GM21515 (cell line): Measurements from ENCODE around the gene SLC6A20.

ENCODE experiments used
- ATAC-seq: cut with Tn5 transposase; IDR thresholded peaks from one replicate; pipeline ENCODE4 v1.9.1; 2021; ENCODE audit not compliant: unreplicated experiment

SLC6A20 gene

DNA sequence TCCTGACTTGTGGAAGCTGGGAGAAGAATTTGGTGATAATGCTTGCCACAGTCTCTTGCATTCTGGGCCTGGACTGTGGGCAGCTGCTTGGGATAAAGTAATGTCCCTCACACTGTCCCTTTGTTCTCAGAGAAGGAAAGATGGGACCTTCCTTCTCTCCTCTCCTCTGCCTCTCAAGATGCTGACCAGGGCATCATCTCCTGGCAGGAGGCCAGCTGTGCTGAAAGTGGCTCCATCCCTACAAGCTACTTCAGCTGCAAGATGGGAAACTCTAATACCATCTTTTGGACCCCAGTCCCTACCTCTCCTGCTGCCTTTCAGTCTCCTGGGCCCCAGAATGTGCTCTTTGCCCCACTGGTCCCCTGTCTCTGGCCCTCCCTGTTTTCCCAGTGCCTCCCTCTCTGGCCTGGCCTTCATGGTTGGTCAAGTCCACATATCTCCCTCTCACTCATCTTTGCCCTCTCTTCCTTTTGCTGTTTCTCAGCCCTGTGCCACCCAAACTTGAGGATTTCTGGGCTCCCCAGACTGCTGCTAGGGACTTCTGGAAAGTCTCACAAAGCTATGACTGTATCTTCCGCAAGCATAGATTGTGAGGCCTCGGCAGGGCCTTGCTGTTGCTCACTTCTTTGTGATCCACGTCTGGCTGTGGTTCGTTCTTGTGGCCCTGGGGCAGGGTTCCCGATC is 7.1 kb upstream of the SLC6A20 start:
- no peak for ATAC-seq

DNA sequence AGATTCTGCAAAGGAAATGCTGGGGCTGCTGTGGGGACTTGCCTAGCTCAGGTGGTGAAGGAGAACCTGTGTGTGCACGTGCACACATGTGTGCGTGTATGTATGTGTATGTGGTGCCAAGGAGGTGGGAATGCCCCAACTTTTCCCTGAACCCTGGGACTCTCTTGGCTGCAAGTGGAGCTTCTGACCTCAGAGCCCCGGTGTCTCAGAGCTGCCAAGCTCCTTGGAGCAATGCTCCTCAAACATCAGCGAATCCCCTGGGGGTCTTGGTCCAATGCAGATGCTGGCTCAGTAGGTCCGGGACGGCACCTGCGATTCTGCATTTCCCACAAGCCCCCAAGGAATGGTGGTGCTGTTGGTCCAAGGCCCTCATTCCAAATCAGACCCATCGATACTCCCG is 5.8 kb upstream of the SLC6A20 start:
- no peak for ATAC-seq

- ATAC-seq, result no peak
Measured at GRCh38 chr3:45800611-45801010, 4.3 kb upstream of the SLC6A20 start.

GRCh38 chr3:45799586-45799985 is 3.2 kb upstream of the SLC6A20 start:
- no peak for ATAC-seq

DNA sequence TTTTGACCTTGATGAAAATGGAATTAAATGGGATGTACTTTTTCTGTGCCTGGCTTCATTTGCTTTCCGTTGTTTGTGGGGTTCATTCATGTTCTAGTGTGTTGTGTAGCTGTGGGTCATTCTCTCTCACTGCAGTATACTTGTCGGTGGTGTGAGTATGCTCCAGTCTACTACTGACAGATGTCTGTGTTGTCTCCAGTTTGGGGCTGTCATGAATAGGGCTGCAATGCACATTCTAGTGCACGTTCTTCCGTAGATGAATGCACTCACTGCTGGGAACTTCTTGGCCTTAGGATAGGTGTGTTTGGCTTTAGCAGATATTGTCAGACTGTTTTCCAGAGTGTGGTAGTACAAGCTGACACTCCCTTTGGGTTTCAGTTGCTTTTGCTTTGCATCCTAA is 1.7 kb upstream of the SLC6A20 start:
- no peak for ATAC-seq

- ATAC-seq, result no peak
Measured at GRCh38 chr3:45796902-45797637, 734 bp upstream of the SLC6A20 start.

DNA sequence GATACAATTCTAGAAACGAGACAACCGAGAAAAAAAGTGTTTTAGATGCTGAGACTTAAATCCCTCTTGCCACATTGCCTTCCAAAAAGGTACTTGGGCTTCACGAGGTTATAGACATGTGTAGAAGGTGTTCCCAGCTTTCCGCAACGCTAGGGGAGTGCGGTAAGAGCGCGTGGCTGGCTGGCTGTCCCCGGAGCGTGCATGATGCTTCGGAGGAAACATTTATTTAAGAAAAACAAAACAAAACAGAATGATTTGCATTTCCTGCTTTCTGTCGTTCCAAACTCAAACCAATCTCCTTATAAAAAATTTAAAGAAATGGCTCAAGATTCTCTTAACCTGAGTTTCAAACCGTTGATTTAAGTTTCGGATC is 841 bp downstream of the SLC6A20 start:
- no peak for ATAC-seq

DNA sequence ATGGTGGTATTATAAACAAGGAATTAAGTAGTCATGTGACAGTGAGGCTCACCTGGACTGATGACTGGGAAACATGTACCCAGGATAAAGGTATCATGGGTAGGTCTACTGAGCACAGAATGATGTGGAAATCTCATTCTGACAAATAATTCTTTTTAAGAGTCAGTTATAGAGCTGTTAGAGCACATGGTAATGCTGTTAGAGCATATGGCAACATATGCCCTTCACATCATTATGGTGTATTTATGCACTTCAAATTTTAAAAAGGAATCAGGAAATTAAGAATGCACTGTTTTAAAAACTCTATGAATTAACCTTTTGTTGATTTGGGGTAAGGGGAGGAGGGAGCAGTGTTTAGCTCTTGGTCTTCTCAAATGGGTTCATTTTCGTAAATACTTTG is 1.7 kb downstream of the SLC6A20 start:
- ATAC-seq, result no peak

DNA sequence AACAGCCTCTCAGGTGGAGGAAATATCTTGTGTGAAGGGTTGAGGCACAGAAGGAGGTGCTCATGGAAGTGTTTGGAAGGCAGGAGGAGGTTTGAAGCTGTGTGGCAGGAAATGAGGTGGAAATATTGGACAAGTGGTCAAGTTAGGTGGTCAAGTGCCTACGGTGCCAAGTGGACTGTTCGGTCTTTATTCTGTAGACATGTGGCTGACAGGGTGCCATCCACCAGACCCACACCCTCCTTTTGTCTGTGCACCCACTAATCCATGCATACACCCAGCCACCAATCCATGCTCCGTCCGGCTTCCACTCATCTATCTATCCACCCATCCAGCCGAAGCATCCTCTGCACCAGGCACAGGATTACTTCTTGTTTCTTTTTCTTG is 2.2 kb downstream of the SLC6A20 start:
- no peak for ATAC-seq

GRCh38 chr3:45793482-45794176 is 2.7 kb downstream of the SLC6A20 start:
- no peak for ATAC-seq

DNA sequence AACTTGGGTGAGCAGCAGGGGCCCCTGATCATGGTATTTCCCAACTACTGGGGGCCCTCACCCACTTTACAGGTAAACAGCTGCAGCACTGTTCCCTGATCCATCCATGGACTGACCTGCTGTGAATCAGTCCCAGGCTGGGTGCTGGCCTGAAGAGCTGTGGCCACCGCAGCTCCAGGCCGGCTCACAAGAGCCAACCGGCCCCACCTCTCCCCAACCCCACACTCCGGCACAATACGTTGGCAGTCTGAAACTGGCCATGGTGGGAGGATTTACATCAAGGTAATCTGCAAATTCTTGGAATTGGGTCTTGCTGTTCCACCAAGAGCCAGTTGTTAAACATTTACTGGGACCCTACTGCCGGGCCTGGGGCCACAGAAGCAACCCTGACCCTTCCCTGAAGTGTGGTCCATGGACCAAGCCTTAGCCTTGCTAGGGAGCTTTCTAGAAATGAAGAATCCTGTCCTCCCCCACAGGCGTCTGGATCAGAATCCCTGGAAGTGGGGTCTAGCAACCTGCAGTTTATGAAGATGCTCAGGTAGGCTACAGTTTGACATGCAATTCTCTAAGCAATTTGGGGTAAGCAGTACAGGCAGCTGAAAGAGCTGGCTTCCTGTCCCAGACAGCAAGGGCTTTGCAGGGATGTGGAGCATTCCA is 3.7 kb downstream of the SLC6A20 start:
- ATAC-seq, result no peak

- no peak for ATAC-seq
Measured at GRCh38 chr3:45792036-45792435, 4.3 kb downstream of the SLC6A20 start.

- no peak for ATAC-seq
Measured at GRCh38 chr3:45790596-45790995, 5.7 kb downstream of the SLC6A20 start.

- no peak for ATAC-seq
Measured at GRCh38 chr3:45789235-45789812, 7.0 kb downstream of the SLC6A20 start.

DNA sequence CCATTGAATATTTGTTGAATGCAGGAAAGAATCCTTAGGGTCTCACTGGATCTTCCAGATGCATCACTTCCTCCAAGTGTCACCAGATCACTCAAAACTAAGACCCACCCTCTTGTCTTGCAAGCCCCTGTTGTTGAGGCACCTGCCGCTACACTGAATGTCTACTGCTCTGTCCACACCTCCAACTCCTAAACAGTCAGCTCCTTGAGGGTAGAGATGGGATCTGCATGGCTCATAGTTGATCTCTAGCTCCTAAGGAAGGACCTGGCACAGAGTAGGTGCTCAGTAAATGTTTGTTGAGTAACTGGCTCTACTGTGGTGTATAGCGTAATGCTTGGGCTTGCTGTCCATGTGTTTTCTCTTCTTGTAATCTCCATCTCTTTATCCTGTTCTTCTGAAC is 8.8 kb downstream of the SLC6A20 start:
- no peak for ATAC-seq

DNA sequence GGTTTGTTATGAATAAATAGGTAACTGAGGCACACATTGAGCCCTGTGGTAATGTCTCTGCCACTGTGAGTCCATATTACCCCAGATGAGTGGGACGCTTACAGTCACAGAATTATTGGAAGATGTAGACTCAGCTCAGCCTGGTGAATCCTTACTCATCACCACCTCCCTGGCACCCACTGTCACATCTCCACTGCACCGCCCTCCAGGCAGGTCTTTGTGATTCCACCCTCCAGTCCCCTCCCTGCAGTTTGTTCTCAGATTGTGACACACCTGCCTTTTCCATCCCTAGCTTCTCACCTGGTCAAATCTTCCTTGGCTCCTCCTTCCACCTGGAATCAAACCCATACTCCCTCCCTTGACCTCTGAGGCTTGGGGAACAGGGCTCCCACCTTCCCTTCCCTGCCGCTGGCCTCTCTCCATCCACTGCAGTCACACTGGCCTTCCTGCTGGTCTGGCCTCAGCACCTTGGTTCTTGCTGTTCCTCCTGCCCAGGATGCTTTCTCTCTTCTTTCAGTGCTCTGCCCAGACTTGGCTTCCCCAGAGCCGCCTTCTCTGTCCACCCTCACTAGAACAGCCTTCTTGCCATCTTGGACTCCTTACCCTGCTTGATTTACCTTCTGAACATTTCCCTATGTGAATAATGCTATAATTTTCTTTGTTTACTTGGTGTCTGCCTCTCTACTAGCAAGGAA is 9.4 kb downstream of the SLC6A20 start:
- no peak for ATAC-seq

DNA sequence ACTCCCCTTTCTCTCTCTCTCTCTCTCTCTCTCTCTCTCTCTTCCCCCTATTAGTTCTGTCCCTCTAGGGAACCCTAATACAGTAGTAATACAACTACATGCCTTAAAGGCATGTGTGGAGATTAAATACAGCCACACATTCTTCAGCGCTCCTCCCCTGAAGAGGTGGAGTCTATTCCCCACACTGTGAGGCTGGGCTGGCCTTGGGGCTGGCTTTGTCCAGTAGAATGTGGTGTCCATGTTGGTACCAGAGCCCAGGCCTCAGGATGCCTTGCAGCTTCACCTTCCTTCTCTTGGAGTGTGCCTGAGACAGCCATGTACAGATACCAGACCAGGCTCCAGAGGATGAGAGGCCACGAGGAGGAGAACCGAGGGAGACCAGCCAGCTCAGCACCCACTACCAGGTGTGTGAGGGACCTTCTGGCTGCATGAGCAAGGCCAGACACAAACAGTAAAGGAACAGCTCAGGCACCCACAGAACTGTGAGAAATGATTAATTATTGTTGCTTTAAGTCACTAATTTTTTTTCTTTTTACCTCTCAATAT is 10.7 kb downstream of the SLC6A20 start:
- ATAC-seq, result no peak

DNA sequence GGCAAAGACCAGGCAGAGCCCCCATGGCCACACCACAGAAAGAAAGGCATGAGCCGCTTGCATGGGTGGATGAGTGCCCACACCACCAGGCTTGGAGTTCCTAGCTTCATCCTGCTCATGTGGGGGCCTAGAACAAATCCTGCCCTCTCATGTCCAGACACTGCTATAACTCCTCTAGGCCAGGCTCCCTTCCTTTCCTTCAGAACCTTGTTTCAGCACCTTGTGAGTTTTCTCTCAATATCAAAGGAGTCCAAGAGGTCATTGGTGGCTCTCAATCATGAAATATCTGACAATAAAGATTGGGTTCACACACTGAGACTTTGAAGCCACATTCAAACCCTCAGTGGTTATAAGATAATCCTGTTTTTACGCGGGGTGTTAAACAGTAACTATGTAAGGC is 12.7 kb downstream of the SLC6A20 start:
- ATAC-seq, result no peak

- ATAC-seq, result no peak
Measured at GRCh38 chr3:45782381-45782780, 14.0 kb downstream of the SLC6A20 start.

GRCh38 chr3:45781841-45782240 is 14.5 kb downstream of the SLC6A20 start:
- ATAC-seq, result no peak

GRCh38 chr3:45781271-45781670 is 15.1 kb downstream of the SLC6A20 start:
- no peak for ATAC-seq
